ENCODE results near the gene HLA-DMB.

Gene HLA-DMB

GRCh38 chr6:32920715-32921114, 20.1 kb downstream of the HLA-DMB start:
- H3K27ac Mint-ChIP-seq = no peak overlapping the region
- no peaks in the 10 kb centered on the region for H3K9me3 Mint-ChIP-seq (ENCODE audit: low read depth)
- peaks cover 8% of the 10 kb centered on the region for H3K27me3 Mint-ChIP-seq
- H3K36me3 Mint-ChIP-seq = no peaks in the 10 kb centered on the region
- no peaks in the 10 kb centered on the region for H3K4me1 Mint-ChIP-seq (ENCODE audit: low read depth)
- no peak overlapping the region for H3K4me3 Mint-ChIP-seq

GRCh38 chr6:32912951-32913350, 27.9 kb downstream of the HLA-DMB start:
- Mint-ChIP-seq H3K4me1 (ENCODE audit: low read depth) (no peaks in the 10 kb centered on the region), H3K9me3 (ENCODE audit: low read depth) (no peaks in the 10 kb centered on the region), H3K36me3 (no peaks in the 10 kb centered on the region), H3K4me3 (no peak overlapping the region), H3K27me3 (peaks cover 20% of the 10 kb centered on the region), H3K27ac (no peak overlapping the region)

GRCh38 chr6:32908897-32909296, 31.9 kb downstream of the HLA-DMB start:
- H3K27me3 Mint-ChIP-seq = peaks cover 15% of the 10 kb centered on the region
- no peaks in the 10 kb centered on the region for H3K9me3 Mint-ChIP-seq (ENCODE audit: low read depth)
- H3K4me1 Mint-ChIP-seq (ENCODE audit: low read depth) = no peaks in the 10 kb centered on the region
- no peak overlapping the region for H3K27ac Mint-ChIP-seq
- H3K4me3 Mint-ChIP-seq = no peak overlapping the region
- H3K36me3 Mint-ChIP-seq = no peaks in the 10 kb centered on the region

- Mint-ChIP-seq H3K27ac (no peak overlapping the region), H3K9me3 (ENCODE audit: low read depth) (no peaks in the 10 kb centered on the region), H3K36me3 (no peaks in the 10 kb centered on the region), H3K27me3 (peaks cover 5% of the 10 kb centered on the region), H3K4me3 (no peak overlapping the region), H3K4me1 (ENCODE audit: low read depth) (no peaks in the 10 kb centered on the region)
Measured at GRCh38 chr6:32906539-32906938, 34.3 kb downstream of the HLA-DMB start.

GRCh38 chr6:32905078-32905477, 35.8 kb downstream of the HLA-DMB start:
- H3K27ac Mint-ChIP-seq = no peak overlapping the region
- no peaks in the 10 kb centered on the region for H3K36me3 Mint-ChIP-seq
- H3K4me3 Mint-ChIP-seq = no peak overlapping the region
- no peaks in the 10 kb centered on the region for H3K4me1 Mint-ChIP-seq (ENCODE audit: low read depth)
- no peaks in the 10 kb centered on the region for H3K9me3 Mint-ChIP-seq (ENCODE audit: low read depth)
- H3K27me3 Mint-ChIP-seq = no peaks in the 10 kb centered on the region

- Mint-ChIP-seq H3K27ac (no peak overlapping the region), H3K4me3 (no peak overlapping the region), H3K9me3 (ENCODE audit: low read depth) (no peaks in the 10 kb centered on the region), H3K4me1 (ENCODE audit: low read depth) (no peaks in the 10 kb centered on the region), H3K27me3 (no peaks in the 10 kb centered on the region), H3K36me3 (no peaks in the 10 kb centered on the region)
Measured at GRCh38 chr6:32903952-32904351, 36.9 kb downstream of the HLA-DMB start.

- Mint-ChIP-seq H3K27me3 (no peaks in the 10 kb centered on the region), H3K4me3 (peak overlapping the region; percentile 93), H3K4me1 (ENCODE audit: low read depth) (peaks cover 39% of the 10 kb centered on the region), H3K9me3 (ENCODE audit: low read depth) (no peaks in the 10 kb centered on the region), H3K27ac (peak overlapping the region; percentile 87), H3K36me3 (no peaks in the 10 kb centered on the region)
Measured at GRCh38 chr6:32895006-32895345, 45.9 kb downstream of the HLA-DMB start.

- no peaks in the 10 kb centered on the region for H3K9me3 Mint-ChIP-seq (ENCODE audit: low read depth)
- peaks cover 39% of the 10 kb centered on the region for H3K4me1 Mint-ChIP-seq (ENCODE audit: low read depth)
- H3K4me3 Mint-ChIP-seq = peak overlapping the region; percentile 93
- no peaks in the 10 kb centered on the region for H3K27me3 Mint-ChIP-seq
- no peaks in the 10 kb centered on the region for H3K36me3 Mint-ChIP-seq
- H3K27ac Mint-ChIP-seq = peak overlapping the region; percentile 87
Measured at GRCh38 chr6:32894085-32895005, 46.5 kb downstream of the HLA-DMB start.

GRCh38 chr6:32890831-32891230, 50.0 kb downstream of the HLA-DMB start:
- Mint-ChIP-seq H3K4me1 (ENCODE audit: low read depth) (peaks cover 17% of the 10 kb centered on the region), H3K27me3 (no peaks in the 10 kb centered on the region)

GRCh38 chr6:32889533-32889932, 51.3 kb downstream of the HLA-DMB start:
- Mint-ChIP-seq H3K4me3 (no peak overlapping the region), H3K4me1 (ENCODE audit: low read depth) (peaks cover 7% of the 10 kb centered on the region), H3K27ac (no peak overlapping the region), H3K36me3 (no peaks in the 10 kb centered on the region), H3K27me3 (no peaks in the 10 kb centered on the region), H3K9me3 (ENCODE audit: low read depth) (no peaks in the 10 kb centered on the region)

More at GRCh38 chr6:32890831-32891230, 50.0 kb downstream of the HLA-DMB start:
- no peak overlapping the region for H3K4me3 Mint-ChIP-seq
- no peaks in the 10 kb centered on the region for H3K9me3 Mint-ChIP-seq (ENCODE audit: low read depth)
- H3K27ac Mint-ChIP-seq = no peak overlapping the region
- H3K36me3 Mint-ChIP-seq = no peaks in the 10 kb centered on the region

GRCh38 chr6:32888576-32888975, 52.3 kb downstream of the HLA-DMB start:
- Mint-ChIP-seq H3K27ac (no peak overlapping the region), H3K36me3 (no peaks in the 10 kb centered on the region), H3K9me3 (ENCODE audit: low read depth) (no peaks in the 10 kb centered on the region), H3K4me1 (ENCODE audit: low read depth) (peaks cover 3% of the 10 kb centered on the region), H3K4me3 (no peak overlapping the region), H3K27me3 (no peaks in the 10 kb centered on the region)

- no peak overlapping the region for H3K27ac Mint-ChIP-seq
- no peaks in the 10 kb centered on the region for H3K9me3 Mint-ChIP-seq (ENCODE audit: low read depth)
- peaks cover 1% of the 10 kb centered on the region for H3K4me1 Mint-ChIP-seq (ENCODE audit: low read depth)
- H3K27me3 Mint-ChIP-seq = no peaks in the 10 kb centered on the region
- no peaks in the 10 kb centered on the region for H3K36me3 Mint-ChIP-seq
- H3K4me3 Mint-ChIP-seq = no peak overlapping the region
Measured at GRCh38 chr6:32887616-32888015, 53.2 kb downstream of the HLA-DMB start.

GRCh38 chr6:32886681-32887383, 54.0 kb downstream of the HLA-DMB start:
- Mint-ChIP-seq H3K4me1 (ENCODE audit: low read depth) (peaks cover 1% of the 10 kb centered on the region), H3K4me3 (no peak overlapping the region), H3K36me3 (no peaks in the 10 kb centered on the region), H3K9me3 (ENCODE audit: low read depth) (no peaks in the 10 kb centered on the region), H3K27me3 (no peaks in the 10 kb centered on the region), H3K27ac (no peak overlapping the region)

GRCh38 chr6:32885698-32886286, 55.0 kb downstream of the HLA-DMB start:
- peaks cover 1% of the 10 kb centered on the region for H3K4me1 Mint-ChIP-seq (ENCODE audit: low read depth)
- H3K4me3 Mint-ChIP-seq = no peak overlapping the region
- H3K27ac Mint-ChIP-seq = no peak overlapping the region
- H3K27me3 Mint-ChIP-seq = no peaks in the 10 kb centered on the region
- peaks cover 2% of the 10 kb centered on the region for H3K36me3 Mint-ChIP-seq
- no peaks in the 10 kb centered on the region for H3K9me3 Mint-ChIP-seq (ENCODE audit: low read depth)

Data from activated naive CD8-positive, alpha-beta T cell (primary cell).